HG03095 (cell line): Measurements from ENCODE around the gene CNIH3.
"Not testable (repeated sequence)": the region's sequence is repeated elsewhere in the genome, so short reads cannot be mapped to it uniquely, and the experiment has no call there.

ENCODE experiments used
- ATAC-seq: cut with Tn5 transposase; IDR thresholded peaks from one replicate; pipeline ENCODE4 v1.9.1; 2021; ENCODE audit warnings: moderate library complexity; ENCODE audit not compliant: unreplicated experiment

Gene CNIH3

GRCh38 chr1:224615861-224616755 is at the start of gene CNIH3:
CNIH3 (plus strand) TSS chr1:224616317; CDS start chr1:224617175, 858 bp downstream.
- no peak for ATAC-seq

DNA sequence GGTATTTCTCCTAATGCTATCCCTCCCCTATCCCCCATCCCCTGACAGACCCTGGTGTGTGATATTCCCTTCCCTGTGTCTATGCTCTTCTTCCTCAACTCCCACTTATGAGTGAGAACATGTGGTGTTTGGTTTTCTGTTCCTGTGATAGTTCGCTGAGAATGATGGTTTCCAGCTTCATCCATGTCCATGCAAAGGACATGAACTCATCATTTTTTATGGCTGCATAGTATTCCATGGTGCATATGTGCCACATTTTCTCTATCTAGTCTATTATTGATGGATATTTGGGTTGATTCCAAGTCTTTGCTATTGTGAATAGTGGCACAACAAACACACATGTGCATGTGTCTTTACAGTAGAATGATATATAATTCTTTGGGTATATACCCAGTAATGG is 49.6 kb upstream of the CNIH3 start:
- ATAC-seq, result not testable (repeated sequence)

DNA sequence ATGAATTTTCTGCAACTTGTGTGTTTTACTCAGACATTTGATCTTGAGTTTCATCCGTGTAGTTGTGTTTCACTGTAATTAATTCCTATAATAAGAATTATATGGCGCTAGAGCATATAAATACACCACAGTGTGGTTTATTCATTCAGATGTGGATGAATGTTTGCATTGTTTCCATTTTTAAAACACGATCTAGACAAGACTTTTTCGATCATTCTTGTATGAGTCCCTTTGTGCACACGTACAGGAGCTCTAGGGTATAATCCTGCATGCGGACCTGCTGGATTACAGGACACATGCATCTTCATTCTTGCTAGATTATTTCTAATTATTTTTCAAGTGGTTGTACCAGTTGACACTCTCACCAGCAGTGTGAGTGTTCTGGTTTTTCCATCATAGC is 46.8 kb upstream of the CNIH3 start:
- no peak for ATAC-seq

- ATAC-seq, result not testable (repeated sequence)
These were observed 44.1 kb upstream of the CNIH3 start for GRCh38 chr1:224571975-224572374.

DNA sequence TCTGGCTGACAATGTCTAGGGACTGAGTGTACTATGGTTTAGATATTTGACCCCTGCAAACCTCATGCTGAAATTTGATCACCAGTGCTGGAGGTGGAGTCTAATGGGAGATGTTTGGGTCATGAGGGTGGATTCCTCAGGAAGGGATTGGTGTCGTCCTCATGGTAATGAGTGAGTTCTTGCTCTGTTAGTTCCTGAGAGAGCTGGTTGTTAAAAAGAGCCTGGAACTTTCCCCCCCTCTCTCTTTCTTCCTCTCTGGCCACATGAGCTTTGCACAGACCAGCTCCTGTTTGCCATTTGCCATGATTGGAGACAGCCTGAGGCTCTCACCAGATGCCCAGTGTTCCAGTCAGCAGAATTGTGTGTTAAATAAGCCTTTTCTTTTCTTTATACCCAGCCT is 36.6 kb upstream of the CNIH3 start:
- ATAC-seq, result no peak

GRCh38 chr1:224580006-224580405 is 36.1 kb upstream of the CNIH3 start:
- no peak for ATAC-seq

GRCh38 chr1:224582041-224582440 is 34.1 kb upstream of the CNIH3 start:
- no peak for ATAC-seq

DNA sequence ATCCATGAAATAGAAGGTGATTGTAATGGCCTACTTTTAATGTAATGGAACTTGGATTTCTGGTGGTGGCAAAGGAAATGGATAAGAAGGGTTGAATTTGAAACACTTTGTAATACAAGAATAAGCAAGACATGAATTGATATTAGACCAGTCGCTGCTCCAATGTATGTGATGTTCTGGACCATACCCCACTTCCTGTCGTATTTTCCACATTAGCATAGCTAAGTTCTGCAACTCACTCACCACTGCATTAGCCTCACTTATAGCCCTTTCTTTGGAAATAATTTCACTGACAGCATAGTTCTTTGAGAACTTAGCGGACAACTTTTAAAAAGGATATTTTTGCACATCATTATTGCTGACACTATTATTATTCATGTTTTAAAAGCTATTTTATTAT is 32.3 kb upstream of the CNIH3 start:
- ATAC-seq, result no peak

GRCh38 chr1:224585051-224585450 is 31.1 kb upstream of the CNIH3 start:
- ATAC-seq, result no peak

DNA sequence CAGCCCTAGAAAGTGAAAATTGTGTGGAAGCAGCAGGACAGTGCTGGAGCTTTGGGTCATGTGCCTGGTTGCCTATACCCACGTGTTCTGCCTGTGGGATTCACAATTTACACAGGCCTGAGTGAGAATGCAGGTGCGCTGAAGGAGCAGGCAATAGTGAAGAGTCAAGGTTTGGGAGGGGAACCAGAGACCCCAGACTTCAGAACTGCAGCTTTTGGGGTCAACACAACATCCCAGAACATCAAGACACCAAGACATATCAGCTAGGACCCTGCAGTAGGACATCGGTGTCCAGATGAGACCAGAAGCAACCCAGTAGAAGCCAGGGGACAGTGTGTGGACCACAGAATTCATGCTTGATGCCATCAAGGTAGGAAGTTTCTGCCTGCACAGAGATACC is 29.1 kb upstream of the CNIH3 start:
- ATAC-seq, result no peak

GRCh38 chr1:224588515-224588914 is 27.6 kb upstream of the CNIH3 start:
- ATAC-seq, result no peak

GRCh38 chr1:224589006-224589405 is 27.1 kb upstream of the CNIH3 start:
- no peak for ATAC-seq

DNA sequence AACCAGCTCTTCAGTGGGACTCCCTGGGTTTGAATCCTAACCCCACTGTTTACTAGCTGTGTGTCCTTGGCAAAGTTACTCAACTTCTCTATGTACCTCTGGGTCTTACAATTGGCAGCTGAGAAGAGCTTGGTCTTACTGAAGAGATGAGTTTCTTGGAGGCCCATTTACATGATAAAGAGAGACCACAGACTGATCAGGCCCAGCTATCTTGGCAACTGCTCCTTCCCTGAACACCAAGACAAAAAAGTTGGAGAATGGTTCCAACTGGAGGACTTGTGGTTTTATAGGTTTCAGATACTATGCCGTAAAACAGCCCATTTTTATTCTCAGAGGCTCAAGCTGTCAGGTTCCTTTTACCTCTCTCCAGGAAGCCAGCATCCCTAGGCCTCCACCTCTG is 24.8 kb upstream of the CNIH3 start:
- no peak for ATAC-seq

DNA sequence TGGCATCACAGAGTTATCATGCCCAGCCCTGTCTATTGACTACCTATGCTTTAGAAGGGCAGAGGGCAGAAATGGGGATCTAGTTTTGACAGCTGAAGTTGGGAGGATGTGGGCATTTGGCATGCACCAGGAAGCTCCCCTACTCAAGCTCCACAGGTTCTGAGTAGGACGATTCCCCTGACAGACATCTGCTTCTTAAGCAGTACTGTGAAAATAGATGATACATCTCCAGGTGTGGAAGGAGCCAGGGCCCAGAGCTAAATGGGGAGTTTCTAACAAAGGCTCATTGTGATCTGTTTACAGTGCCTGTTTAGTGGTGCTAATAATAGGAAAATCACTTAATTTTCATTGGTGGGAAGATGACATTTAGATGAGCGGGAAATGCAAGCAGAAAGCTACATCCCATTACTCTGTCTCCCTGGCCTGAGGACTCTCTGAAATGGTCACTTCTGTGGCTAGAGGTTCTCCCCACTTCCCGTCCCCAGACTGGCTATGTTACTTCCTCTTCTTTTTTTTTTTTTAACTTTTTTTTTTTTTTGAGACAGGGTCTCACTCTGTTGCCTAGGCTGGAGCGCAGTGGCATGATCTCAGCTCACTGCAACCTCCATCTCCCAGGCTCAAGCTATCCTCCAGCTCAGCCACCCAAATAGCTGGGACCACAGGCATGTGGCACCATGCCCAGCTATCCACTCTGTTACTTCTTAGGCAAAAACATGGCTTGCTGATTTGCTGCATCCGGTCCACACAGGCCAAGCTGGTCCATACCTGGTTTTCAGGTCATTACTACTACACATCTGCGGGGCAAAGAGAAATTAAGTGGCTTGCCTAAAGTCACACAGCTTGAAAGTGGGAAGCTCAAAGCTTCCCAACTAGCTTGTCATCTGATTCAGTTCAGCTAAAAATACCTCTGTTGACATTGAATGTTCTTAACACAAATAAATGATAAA is 23.2 kb upstream of the CNIH3 start:
- no peak for ATAC-seq

DNA sequence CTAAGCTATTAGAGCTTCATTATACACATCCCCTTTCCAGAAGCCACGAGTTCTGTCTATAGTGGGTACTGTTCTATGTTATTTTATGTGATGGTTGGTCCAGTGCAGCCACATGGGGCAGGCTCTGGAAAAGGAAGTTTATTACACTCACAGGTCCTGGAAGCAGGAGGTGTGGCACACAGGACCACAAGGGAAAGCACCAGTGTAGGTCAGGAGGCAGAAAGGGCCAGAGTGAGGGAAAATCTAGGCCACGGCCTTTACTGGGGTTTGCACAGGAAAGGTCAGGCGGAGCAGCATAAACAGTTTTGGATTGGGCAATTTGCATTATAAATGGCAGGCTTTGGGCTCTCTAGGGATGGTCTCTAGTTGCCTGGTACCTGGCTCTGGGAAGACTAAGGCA is 21.8 kb upstream of the CNIH3 start:
- ATAC-seq, result no peak

- no peak for ATAC-seq
These were observed 21.3 kb upstream of the CNIH3 start for GRCh38 chr1:224594851-224595250.

- ATAC-seq, result no peak
These were observed 10.5 kb upstream of the CNIH3 start for GRCh38 chr1:224605482-224606181.

- ATAC-seq, result no peak
These were observed 8.6 kb upstream of the CNIH3 start for GRCh38 chr1:224607188-224608148.

DNA sequence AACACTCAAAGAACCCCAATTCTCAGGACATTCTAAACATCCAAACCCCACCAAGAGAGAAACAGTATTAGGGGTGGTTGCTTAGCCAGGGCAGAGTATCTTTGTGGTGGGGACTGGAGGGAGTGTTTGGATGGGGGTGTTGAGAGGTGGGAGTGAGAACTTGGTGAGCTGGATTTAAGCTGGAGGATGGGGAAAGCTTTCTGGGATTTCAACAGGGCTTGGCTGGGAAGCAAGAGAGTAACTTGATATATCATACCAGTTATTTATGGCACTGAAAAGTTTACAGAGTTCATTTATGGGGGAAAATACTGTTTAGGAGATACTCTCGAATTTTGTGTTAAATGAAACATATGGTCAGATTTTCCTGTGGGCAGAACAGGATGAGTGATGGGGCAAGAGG is 6.8 kb upstream of the CNIH3 start:
- no peak for ATAC-seq

- ATAC-seq, result no peak
These were observed 3.9 kb upstream of the CNIH3 start for GRCh38 chr1:224612246-224612645.
